ENCODE data around the gene IGFBP3.

The IGFBP3 gene

GRCh38 chr7:45909561-45909960 lies 11.5 kb downstream of the IGFBP3 start:
- no peak for TF ChIP-seq CTCF (IDR thresholded peaks at IDR 0.05; ENCODE audit: extremely low read depth, missing control alignments)
- DNase-seq (ENCODE audit: low spot score), result no peak

GRCh38 chr7:45902820-45903219 lies 18.3 kb downstream of the IGFBP3 start:
- no peak for DNase-seq (ENCODE audit: low spot score)
- no peak for TF ChIP-seq CTCF (IDR thresholded peaks at IDR 0.05; ENCODE audit: extremely low read depth, missing control alignments)

- peak; percentile 0 for DNase-seq (ENCODE audit: low spot score)
- no peak for TF ChIP-seq CTCF (IDR thresholded peaks at IDR 0.05; ENCODE audit: extremely low read depth, missing control alignments)
Observed at GRCh38 chr7:45901566-45901965, 19.5 kb downstream of the IGFBP3 start.

GRCh38 chr7:45898222-45898621 lies 22.9 kb downstream of the IGFBP3 start:
- DNase-seq (ENCODE audit: low spot score), result no peak
- no peak for TF ChIP-seq CTCF (IDR thresholded peaks at IDR 0.05; ENCODE audit: extremely low read depth, missing control alignments)

GRCh38 chr7:45897042-45897690 lies 23.9 kb downstream of the IGFBP3 start:
- no peak for TF ChIP-seq CTCF (IDR thresholded peaks at IDR 0.05; ENCODE audit: extremely low read depth, missing control alignments)
- no peak for DNase-seq (ENCODE audit: low spot score)

GRCh38 chr7:45894665-45895062 lies 26.4 kb downstream of the IGFBP3 start:
- no peak for TF ChIP-seq CTCF (IDR thresholded peaks at IDR 0.05; ENCODE audit: extremely low read depth, missing control alignments)
- DNase-seq (ENCODE audit: low spot score), result no peak

GRCh38 chr7:45893996-45894664 lies 26.9 kb downstream of the IGFBP3 start:
- DNase-seq (ENCODE audit: low spot score), result no peak
- TF ChIP-seq CTCF (IDR thresholded peaks at IDR 0.05; ENCODE audit: extremely low read depth, missing control alignments), result no peak
